DMS114 treated with DMSO at 0.1 percent for 48 hours (cell line): Measurements from ENCODE around the gene GPR160.
"Not testable (repeated sequence)": the region's sequence is repeated elsewhere in the genome, so short reads cannot be mapped to it uniquely, and the experiment has no call there.

ENCODE experiments used
- DNase-seq: peaks from one replicate; lab custom pipeline; 2025; ENCODE audit not compliant: unreplicated experiment; lab: John Stamatoyannopoulos, UW

Gene GPR160, protein sequence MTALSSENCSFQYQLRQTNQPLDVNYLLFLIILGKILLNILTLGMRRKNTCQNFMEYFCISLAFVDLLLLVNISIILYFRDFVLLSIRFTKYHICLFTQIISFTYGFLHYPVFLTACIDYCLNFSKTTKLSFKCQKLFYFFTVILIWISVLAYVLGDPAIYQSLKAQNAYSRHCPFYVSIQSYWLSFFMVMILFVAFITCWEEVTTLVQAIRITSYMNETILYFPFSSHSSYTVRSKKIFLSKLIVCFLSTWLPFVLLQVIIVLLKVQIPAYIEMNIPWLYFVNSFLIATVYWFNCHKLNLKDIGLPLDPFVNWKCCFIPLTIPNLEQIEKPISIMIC

DNA sequence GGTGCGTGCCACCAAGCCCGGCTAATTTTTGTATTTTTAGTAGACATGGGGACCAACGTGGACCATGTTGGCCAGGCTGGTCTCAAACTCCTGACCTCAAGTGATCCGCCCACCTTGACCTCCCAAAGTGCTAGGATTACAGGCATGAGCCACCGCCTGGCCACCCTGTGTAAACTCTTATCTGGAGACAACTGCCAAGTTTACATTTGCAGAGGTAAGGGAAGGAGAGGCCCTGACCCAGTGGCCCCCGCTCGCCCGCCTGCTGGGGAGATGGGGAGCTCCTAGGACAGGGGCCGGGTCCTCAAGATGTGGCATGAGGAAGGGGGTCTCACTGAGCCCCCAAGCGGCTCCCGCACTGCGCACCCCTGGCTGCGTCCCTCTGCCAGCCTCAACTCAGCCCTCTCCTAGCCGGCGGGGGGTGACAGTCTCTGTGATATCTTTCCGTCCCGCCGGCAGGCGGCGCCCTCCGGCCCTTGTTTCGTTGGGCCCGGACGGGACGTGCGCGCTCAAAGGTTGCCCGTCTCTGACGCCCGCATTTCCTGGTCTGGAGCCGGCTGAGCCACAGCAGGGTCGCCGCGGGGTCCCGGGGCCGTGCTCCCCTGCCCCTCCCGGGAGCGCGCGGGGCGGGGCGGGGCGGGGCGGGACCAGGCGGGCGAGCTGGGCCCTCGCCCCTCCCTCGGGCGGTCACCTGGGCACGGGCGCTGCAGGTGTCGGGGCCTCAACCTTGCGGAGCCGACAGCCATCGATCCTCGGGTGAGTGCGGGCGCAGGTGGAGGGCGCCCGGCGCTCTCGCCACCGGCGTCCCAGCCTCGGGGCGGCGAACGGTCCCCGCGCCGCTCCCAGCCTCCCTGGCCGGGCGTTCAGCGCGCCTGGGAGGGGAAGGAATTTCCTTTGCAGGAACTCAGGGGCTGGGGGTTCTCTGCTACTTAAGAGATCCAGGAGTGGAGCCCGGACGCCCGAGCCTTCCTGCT lies at the start of gene GPR160:
TSS of gene GPR160 (plus strand) at position 533 of the 971 bp plus-strand sequence. CDS start 45,978 bp downstream, outside the sequence.
- DNase-seq: peak; percentile 34

DNA sequence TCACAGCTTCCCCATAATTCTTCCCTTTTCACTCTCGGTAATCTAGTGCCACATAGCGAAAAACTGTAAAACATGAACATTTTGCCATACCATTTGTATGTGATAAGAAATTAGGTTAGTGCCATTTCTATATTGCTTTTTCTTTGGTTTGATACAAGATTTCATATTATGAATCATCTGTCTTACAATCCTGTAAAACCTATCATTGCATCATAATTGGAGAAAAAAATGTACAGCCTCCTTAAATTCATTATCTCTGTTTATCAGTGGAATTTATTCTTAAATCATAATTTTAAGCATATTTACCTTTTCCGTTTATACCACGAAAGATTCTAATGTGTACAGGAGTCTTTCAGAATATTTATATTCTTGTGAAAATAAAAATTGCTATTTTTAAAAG lies 47.4 kb upstream of the GPR160 start:
- DNase-seq: no peak

DNA sequence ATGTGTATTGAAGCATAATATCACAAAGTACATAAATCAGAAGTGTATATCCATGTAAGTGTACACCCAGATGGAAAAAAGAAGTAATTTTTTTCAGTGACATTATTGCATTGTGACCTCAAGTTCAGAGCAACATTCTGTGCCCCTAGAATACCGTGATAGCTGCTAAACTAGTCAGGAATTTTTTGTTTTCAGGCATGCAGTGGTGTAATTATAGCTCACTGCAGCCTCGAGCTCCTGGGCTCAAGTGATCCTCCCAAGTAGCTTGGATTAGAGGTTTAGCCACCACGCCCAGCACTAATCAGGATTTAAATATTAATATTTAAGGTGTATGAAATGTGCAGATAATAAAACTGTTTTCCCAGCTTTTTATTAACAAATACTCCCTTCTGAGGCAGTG lies 45.6 kb upstream of the GPR160 start:
- no peak for DNase-seq

DNA sequence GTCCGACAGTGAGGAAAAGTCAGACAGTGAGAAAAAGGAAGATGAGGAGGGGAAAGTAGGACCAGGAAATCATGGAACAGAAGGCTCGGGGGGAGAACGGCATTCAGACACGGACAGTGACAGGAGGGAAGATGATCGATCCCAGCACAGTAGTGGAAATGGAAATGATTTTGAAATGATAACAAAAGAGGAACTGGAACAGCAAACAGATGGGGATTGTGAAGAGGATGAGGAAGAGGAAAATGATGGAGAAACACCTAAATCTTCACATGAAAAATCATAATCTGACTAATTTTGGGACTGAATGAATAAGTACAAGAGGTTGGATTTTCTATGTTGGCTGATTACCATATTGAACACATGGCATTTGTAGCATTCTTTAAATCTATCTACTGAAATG lies 45.0 kb upstream of the GPR160 start:
- no peak for DNase-seq

DNA sequence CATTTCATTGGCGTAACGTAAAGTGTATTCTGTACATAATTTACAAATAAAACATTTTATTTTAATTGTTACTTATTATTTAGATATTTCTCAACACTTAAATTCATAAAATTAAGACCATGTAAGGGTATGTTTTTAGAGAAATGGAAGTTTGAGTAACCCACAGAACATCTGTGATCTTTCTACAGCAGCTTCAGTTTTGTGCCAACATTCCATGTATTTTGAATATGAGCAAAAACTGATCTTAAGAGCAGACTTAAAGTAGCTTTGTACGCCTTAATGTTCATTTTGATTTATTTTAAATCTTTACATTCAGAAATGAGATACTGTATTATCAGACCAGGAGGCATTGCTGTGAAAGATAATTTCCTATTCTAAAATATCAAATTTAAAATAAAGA lies 44.0 kb upstream of the GPR160 start:
- DNase-seq: no peak

DNA sequence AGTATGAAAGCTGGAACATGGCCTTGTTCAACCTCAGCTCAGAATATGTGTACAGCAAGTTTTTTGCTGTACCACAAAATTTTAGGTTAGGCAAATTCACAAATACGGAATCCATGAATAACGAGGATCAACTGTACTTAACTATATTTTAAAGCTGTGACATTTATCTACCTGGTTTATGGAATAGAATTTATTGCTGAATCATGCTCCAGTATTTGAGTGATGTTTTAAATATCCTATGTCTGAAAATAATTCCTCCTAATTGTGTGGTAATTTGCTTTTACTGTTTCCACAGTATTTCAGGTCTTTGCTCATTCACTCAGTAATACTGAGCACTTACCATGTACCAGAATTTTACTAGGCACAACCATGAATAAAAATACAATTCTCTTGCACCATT lies 41.7 kb upstream of the GPR160 start:
- DNase-seq: no peak

DNA sequence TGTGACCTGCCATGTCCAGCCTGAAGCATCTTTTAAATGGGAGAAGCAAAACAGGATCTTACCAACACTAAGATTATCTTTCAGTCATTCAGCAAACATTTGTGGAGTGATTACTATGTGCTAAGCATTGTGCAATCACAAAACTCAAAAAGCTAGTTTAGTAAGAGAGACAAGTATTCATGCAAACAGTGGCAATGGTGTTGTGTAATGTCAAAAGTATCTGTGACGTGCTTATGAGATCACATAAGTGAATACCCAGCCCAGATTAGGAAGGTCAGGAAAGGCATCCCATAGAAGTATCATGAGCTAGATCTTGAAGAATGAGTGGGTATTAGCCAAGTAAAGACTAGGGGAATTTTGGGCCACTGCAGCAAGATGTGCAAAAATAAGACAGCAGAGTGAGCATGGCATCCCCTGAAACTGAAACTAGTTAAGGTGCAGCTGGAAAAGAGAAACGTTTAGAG lies 39.1 kb upstream of the GPR160 start:
- no peak for DNase-seq

DNA sequence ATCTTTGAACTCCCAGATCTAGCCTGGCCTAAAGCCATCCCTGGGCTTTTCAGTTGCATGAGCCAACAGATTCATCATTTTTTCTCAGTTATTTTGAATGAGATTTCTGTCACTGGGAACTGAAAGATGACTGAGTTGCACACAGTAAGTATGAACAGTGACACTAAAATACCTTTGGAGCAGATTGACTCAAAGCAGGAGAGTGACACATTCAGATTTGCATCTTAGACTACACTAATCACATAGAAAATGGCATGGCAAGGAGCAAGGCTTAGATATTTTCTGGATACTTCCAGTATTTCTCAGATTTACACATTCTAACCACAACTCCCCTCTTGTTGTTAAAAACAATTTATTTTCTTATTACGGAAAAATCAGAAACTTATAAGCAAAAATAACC lies 38.4 kb upstream of the GPR160 start:
- DNase-seq: no peak

DNA sequence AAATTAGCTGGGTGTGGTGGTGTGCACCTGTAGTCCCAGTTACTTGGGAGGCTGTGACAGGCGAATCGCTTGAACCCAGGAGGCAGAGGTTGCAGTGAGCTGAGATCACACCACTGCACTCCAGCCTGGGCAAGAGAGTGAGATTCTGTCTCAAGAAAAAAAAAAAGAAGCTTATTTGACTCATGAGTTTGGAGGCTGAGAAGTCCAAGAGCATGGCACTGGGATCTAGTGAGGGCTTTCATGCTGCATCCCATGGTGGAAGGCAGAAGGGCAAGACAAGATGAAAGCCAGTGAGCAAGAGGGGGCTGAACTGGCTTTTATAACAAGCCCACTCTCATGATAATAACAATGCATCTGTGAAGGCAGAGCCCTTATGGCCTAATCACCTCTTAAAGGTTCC lies 37.7 kb upstream of the GPR160 start:
- no peak for DNase-seq

DNA sequence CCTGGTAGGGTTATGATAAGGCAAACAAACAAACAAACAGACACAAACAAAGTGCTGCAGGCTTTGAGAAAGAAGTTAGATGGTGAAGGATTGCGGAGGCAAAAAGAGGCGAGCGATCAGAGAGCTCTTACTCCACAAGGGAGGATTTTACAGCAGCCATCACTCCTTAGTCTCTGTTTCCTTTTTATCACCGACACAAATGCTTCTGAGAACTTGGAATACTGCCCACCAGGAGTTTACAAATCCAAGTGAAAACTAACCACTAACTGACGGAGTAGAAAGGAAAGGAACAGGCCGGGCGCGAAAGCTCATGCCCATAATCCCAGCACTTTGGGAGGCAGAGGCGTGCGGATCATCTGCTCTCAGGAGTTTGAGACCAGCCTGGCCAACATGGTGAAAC lies 35.6 kb upstream of the GPR160 start:
- no peak for DNase-seq

DNA sequence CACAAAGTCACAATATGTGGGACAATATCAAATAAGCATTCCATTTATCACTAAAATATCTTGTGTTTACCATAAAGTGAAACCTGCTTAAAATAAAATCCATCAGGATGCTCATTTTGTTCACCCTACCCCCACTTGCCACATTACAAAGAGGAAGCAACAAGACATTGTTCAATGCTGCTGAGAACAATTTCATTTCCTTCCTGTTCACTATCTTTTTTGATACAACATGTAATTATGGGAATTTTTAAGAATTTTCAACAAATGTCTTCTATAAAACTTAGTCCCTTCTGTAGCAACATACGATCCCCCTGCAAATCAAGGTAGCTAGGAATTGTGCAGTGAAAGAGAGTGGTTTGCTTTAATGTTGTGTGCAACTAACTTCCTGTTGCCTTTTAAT lies 34.9 kb upstream of the GPR160 start:
- DNase-seq: no peak

DNA sequence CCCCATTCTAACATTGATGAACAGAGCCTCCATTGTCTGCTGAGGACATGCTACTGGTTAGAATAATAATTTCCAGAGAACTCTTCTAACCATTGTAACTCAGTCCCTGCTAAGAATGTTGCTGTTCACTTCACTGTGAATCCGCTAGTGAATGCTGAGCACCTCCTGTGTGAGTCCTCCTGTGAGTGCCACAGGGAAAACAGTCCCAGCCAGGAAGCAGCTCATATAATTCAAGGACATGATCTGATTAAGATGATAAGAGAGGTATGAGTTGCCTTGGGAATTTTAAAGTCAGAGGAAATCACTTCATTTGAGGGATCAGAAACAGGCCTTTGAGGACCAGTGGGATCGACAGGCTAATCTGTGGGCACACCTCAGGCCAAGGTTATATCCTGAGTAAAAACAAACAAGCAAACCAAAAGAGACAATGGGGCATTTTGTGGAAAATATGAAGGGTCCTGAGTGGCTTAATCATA lies 33.9 kb upstream of the GPR160 start:
- DNase-seq: no peak

DNA sequence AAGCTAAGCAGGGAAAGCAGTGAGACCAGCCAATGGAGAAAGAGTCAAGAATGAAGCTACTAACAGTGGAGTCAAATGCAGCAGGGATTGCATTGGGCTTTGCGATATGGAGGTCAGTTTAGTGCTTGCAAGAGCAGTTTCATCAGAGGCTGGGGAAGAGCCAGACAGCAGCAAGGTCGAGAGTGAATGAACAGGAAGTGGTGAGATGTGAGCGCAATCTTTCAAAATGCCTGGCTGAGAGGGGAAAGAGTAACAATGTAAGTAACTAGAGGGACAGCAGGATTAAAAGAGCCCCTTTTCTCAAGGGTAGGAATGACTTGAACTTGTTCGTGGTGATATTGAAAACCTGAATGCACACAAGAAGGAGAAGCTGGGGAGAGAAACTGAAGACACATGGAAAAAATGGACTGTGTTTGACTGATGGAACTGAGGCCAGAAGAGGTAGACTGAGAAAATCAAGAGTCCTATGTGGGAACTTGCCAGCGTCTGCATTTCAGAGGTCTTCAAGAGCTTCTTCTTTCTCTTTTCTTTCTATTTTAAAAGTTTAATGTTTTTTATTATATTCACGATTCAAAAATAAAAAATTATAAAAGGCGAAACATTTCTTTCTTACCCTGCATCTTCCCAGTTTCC lies 30.6 kb upstream of the GPR160 start:
- no peak for DNase-seq

DNA sequence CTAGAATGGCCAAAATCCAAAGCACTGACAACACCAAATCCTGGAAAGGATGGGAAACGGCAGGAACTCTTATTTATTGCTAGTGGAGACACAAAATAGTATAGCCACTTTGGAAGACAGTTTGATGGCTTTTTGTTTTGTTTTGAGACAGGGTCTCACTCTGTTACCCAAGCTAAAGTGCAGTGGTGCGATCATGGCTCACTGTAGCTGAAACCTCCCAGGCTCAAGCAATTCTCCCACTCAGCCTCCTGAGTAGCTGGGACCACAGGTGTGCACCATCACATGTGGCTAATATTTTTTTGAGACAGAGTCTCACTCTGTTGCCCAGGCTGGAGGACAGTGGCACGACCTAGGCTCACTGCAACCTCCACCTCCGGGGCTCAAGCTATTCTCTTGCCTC lies 27.3 kb upstream of the GPR160 start:
- no peak for DNase-seq

DNA sequence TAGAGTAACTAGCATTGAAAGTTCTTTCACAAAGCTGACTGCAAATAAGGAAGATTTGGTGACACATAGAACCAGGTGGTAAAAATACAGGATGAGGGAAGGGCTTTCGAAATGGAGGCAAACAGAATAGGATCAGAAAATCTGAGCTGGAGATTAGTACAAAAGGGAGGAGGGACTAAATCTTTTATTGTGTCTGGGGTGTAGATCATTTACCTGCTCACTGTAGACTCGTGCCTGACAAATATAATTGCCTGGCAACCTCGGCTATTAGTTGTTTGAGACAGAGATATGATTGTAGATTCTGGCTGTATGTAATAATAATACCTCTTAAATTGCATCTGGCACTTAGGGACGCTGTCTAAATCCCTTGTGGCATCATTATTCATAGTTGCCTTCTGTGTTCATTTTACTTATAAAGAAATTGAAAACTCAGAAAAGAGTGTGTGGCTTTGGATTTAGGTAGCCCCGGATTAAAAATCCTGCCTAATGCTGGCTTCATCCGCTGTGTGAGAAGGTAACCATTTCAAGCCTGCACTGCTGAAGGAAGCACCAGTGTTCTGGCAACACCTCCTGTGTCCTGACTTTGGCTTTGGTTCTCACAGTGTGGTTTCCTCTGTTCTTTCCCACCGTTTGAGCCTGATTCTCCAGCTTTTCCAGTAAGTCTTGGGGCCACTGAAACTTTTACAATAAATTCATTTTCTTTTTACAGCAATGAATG lies 25.0 kb upstream of the GPR160 start:
- DNase-seq: no peak

DNA sequence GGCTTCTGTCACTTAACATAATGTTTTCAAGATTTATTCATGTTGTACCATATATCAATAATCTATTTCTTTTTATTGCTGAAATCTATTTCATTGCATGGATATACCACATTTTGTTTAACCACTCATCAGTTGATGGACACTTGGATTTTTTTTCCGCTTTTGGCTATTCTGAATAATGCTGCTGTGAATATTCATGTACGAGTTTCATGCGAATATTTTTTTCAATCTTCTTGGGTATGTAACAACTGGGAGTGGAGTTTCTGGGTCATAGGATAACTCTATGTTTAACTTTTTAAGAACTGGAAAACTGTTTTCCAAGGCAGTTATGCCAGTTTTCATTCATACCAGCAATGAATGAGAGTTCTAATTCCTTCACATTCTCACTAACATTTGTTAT lies 21.7 kb upstream of the GPR160 start:
- DNase-seq: no peak

DNA sequence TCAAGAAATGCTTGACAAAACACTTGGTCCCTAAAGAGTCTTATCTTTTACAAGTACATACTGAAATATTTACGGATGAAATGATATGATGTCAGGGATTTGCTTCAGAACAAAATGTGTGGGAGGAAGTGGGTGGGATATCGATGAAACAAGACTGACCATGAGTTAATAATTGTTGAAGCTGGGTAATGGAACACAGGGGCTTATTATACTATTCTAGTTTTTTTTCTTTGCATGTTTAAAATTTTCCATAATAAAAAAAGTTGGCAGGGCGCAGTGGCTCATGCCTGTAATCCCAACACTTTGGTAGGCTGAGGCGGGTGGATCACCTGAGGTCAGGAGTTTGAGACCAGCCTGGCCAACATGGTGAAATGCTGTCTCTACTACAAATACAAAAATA lies 18.5 kb upstream of the GPR160 start:
- DNase-seq: not testable (repeated sequence)

DNA sequence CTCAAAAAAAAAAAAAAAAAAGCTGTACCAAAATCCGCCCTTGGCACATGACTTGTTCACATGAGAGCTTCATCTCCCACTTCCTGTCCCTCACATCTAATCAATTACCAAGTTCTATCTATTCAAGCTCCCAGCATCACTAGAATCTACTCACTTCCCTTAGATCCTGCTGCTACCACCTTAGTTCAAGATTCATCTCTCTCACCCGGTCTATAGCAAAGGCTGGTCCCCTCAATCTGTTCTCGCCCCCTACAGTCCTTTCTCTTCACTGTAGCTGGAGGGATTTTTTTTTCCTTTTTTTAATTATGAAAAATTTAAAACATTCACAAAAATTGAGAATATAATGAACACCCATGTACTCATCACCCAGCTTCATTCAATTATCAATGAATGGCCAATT lies 16.7 kb upstream of the GPR160 start:
- DNase-seq: no peak

DNA sequence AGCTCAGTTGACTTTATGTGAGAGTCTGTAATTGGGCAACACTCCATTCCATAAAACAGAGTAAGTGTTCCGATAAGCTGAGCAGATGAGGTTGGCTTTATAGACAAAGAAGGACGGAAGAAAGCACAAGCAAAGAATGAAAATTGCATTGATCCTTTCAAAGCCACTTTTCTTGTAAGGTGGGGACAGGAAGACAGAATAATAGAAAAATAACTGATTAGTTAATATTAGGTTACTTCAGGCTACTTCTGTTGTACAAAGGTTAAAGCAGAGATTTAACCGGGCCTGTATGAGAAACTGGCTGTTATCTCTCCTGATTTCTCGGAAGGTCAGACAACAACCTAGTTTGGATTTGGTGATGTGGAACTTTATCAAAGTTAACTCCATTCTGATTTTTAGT lies 15.5 kb upstream of the GPR160 start:
- DNase-seq: no peak

DNA sequence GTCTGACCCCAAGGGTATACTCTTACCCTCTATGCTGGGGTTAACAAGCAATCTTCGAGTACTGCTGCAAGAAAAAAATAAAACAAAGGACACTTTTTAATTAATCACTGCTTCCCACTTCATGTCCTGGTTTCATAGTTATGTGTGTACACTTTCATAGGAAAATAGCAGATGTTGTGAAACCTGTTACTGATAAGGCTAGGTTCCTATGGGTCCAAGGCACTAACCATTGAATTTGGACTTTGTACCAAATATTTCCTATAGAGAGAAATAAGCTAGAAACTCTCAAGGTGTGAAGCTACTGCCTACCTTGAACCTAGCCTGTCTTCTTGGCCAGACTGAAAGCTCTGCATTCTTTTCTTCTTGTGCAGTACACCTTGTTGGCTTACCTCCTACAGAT lies 14.6 kb upstream of the GPR160 start:
- no peak for DNase-seq

DNA sequence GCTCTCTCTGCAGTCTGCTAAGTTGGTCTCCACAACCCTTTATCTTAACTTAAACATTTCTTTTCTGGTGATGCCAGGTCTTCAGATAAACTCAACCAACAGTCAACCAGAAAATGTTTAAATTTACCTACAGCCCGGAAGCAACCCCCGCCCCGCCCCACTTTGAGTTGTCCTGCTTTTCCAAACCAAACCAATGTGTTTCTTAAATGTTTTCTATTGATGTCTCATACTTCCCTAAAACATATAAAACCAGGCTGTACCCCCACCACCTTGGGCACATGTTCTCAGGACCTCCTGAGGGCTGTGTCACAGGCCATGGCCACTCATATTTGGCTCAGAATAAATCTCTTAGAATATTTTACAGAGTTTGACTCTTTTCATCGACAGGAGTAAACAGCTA lies 13.2 kb upstream of the GPR160 start:
- no peak for DNase-seq
